IMR-90 (cell line): ENCODE data around the gene SMIM14. TPM values are rescaled to one million over a fixed set of nuclear protein-coding genes. Genes with fewer than 3 reads are reported as not detected.
A peak's percentile ranks its signal among the peaks of the same experiment; 100 is the strongest.

Experiments used
- ATAC-seq: fragments of 200-7000 bp; cut with Tn5 transposase; 2 replicates; pipeline ENCODE4 v1.9.1; 2020; ENCODE audit warnings: low read depth, mild to moderate bottlenecking, moderate library complexity
- BruUV-seq: library from RNA; stranded (reverse); fragments of 400-500 nt; replicated peaks from 2 replicates; lab custom pipeline; 2021; lab: Mats Ljungman, UMichigan
- CTCF ChIA-PET: fragments of 300-600 bp; formaldehyde crosslinking; extraction: SDS; loops from one replicate; lab custom pipeline; 2021; ENCODE audit warnings: antibody characterized with exemption; lab: Yijun Ruan, JAX
- POLR2A ChIA-PET: fragments of 300-600 bp; sonication (Branson Sonifier 250); formaldehyde crosslinking; loops from one replicate; lab custom pipeline; 2022; ENCODE audit warnings: antibody characterized with exemption; ENCODE audit not compliant: unreplicated experiment; lab: Charles Lee
- DNase-seq: peaks from one replicate; pipeline ENCODE4 v3.0.0; 2013
- H2AFZ ChIP-seq: replicated peaks from 2 replicates; pipeline ENCODE3; 2013; ENCODE audit warnings: low read length, mild to moderate bottlenecking; ENCODE audit not compliant: poor library complexity
- H2AK5ac ChIP-seq: 2 replicates; pipeline ENCODE4 v1.6.1; 2013; ENCODE audit warnings: low read depth, low read length, inconsistent platforms
- H2AK9ac ChIP-seq: replicated peaks from 2 replicates; pipeline ENCODE3; 2013; ENCODE audit warnings: mild to moderate bottlenecking, low read depth, low read length, moderate library complexity; ENCODE audit not compliant: poor library complexity
- H2BK120ac ChIP-seq: 2 replicates; pipeline ENCODE4 v1.6.1; 2013; ENCODE audit warnings: low read depth, low read length, inconsistent platforms
- H2BK15ac ChIP-seq: 3 replicates; pipeline ENCODE4 v1.6.1; 2013; ENCODE audit warnings: low read depth, low read length, inconsistent platforms
- H2BK20ac ChIP-seq: 2 replicates; pipeline ENCODE4 v1.6.1; 2013; ENCODE audit warnings: low read depth, mild to moderate bottlenecking, inconsistent platforms, low read length, moderate library complexity
- H2BK5ac ChIP-seq: 2 replicates; pipeline ENCODE4 v1.6.1; 2013; ENCODE audit warnings: mild to moderate bottlenecking, low read depth, low read length, inconsistent platforms; ENCODE audit not compliant: poor library complexity, severe bottlenecking
- H3K14ac ChIP-seq: replicated peaks from 2 replicates; pipeline ENCODE4 v1.6.1; 2013; ENCODE audit warnings: low read depth, low read length, inconsistent platforms
- H3K18ac ChIP-seq: 2 replicates; pipeline ENCODE4 v1.6.1; 2013; ENCODE audit warnings: low read depth, low read length, control low read depth
- H3K23ac ChIP-seq: 2 replicates; pipeline ENCODE4 v1.6.1; 2013; ENCODE audit warnings: low read depth, low read length, inconsistent platforms
- H3K27ac ChIP-seq: 2 replicates; pipeline ENCODE4 v1.5.1; 2013; ENCODE audit warnings: mild to moderate bottlenecking, control low read depth, low read length; ENCODE audit not compliant: insufficient read depth
- H3K27me3 ChIP-seq: 2 replicates; pipeline ENCODE4 v1.6.1; 2013; ENCODE audit warnings: low read length; ENCODE audit not compliant: control insufficient read depth, insufficient read depth
- H3K36me3 ChIP-seq: 2 replicates; pipeline ENCODE4 v1.6.1; 2013; ENCODE audit warnings: low read length, mixed read lengths; ENCODE audit not compliant: control insufficient read depth, insufficient read depth
- H3K4ac ChIP-seq: 2 replicates; pipeline ENCODE4 v1.6.1; 2013; ENCODE audit warnings: low read depth, low read length, inconsistent platforms
- H3K4me1 ChIP-seq: 2 replicates; pipeline ENCODE4 v1.6.1; 2013; ENCODE audit warnings: low read length, mixed read lengths; ENCODE audit not compliant: control insufficient read depth, insufficient read depth
- H3K4me2 ChIP-seq: 2 replicates; pipeline ENCODE4 v1.6.1; 2013; ENCODE audit warnings: low read depth, mild to moderate bottlenecking, control low read depth, low read length, moderate library complexity
- H3K4me3 ChIP-seq: 2 replicates; pipeline ENCODE4 v1.5.1; 2013; ENCODE audit warnings: low read depth, mild to moderate bottlenecking, control low read depth, low read length, moderate library complexity; ENCODE audit not compliant: insufficient read depth
- H3K56ac ChIP-seq: 2 replicates; pipeline ENCODE4 v1.6.1; 2013; ENCODE audit warnings: low read length, inconsistent platforms; ENCODE audit not compliant: insufficient read depth; ENCODE audit errors: extremely low read depth
- H3K79me1 ChIP-seq, 2 experiments: 2 replicates each; pipeline ENCODE4 v1.6.1; 2013; ENCODE audit warnings: low read length in 2 of 2, inconsistent platforms in 1 of 2, low read depth in 1 of 2
- H3K9ac ChIP-seq: 2 replicates; pipeline ENCODE4 v1.6.1; 2013; ENCODE audit warnings: low read depth, low read length, control low read depth
- H3K9me1 ChIP-seq: 2 replicates; pipeline ENCODE4 v1.6.1; 2013; ENCODE audit warnings: low read length, inconsistent platforms; ENCODE audit not compliant: insufficient read depth
- H3K9me3 ChIP-seq: 2 replicates; pipeline ENCODE4 v1.6.1; 2013; ENCODE audit warnings: low read length; ENCODE audit not compliant: control insufficient read depth, insufficient read depth
- H4K20me1 ChIP-seq: 2 replicates; pipeline ENCODE4 v1.6.1; 2013; ENCODE audit warnings: low read length, inconsistent platforms; ENCODE audit not compliant: insufficient read depth
- H4K5ac ChIP-seq: 2 replicates; pipeline ENCODE4 v1.6.1; 2013; ENCODE audit warnings: mild to moderate bottlenecking, low read depth, low read length, control low read depth
- H4K8ac ChIP-seq, 2 experiments: 2 replicates each; pipeline ENCODE4 v1.6.1; 2013; ENCODE audit warnings: low read depth in 2 of 2, low read length in 2 of 2, control low read depth in 1 of 2, inconsistent platforms in 1 of 2
- H4K91ac ChIP-seq: 2 replicates; pipeline ENCODE4 v1.6.1; 2013; ENCODE audit warnings: low read depth, low read length, inconsistent platforms; ENCODE audit not compliant: insufficient read depth
- BHLHE40 ChIP-seq: fragments of 150-350 bp; IDR thresholded peaks from 2 replicates; pipeline ENCODE4 v1.6.1; 2016; ENCODE audit warnings: mild to moderate bottlenecking, low read depth, low read length
- CEBPB ChIP-seq: IDR thresholded peaks from 2 replicates; pipeline ENCODE4 v1.6.1; 2012; ENCODE audit warnings: low read depth, low read length, improper control_type of control experiment
- CHD1 ChIP-seq: IDR thresholded peaks from 2 replicates; pipeline ENCODE4 v1.6.1; 2012; ENCODE audit warnings: low read depth, low read length, improper control_type of control experiment
- CTCF ChIP-seq: conservative IDR thresholded peaks from 2 replicates; pipeline ENCODE4 v1.5.1; 2012; ENCODE audit warnings: mild to moderate bottlenecking, low read depth, low read length, improper control_type of control experiment
- ELK1 ChIP-seq: fragments of 150-350 bp; IDR thresholded peaks from 2 replicates; pipeline ENCODE4 v1.6.1; 2016; ENCODE audit warnings: low read depth, mild to moderate bottlenecking, low read length, moderate library complexity, borderline replicate concordance
- POLR2A ChIP-seq: IDR thresholded peaks from 2 replicates; pipeline ENCODE4 v1.6.1; 2012; ENCODE audit warnings: mild to moderate bottlenecking, low read depth, low read length
- RFX5 ChIP-seq: IDR thresholded peaks from 2 replicates; pipeline ENCODE4 v1.8.0; 2012; ENCODE audit warnings: low read depth, mild to moderate bottlenecking, low read length, moderate library complexity
- USF2 ChIP-seq: fragments of 150-350 bp; IDR thresholded peaks from 2 replicates; pipeline ENCODE4 v1.6.1; 2017; ENCODE audit warnings: mild to moderate bottlenecking, antibody characterized with exemption, low read length, low read depth
- WGBS, 2 experiments: methylation state at CpG; one replicate each; pipeline versions ENCODE4 v1.1.5 to v1.1.7; 2013; ENCODE audit warnings: missing lambda C conversion rate in 2 of 2; ENCODE audit not compliant: insufficient read length in 1 of 2; ENCODE audit errors: extremely low coverage in 2 of 2; 5-methylcytosine and 5-hydroxymethylcytosine counted together
- dilution Hi-C: fragments of 300-500 bp; cut with HindIII; formaldehyde crosslinking; loops from one replicate; pipeline ENCODE4 v1.14.3; 2018; ENCODE audit warnings: low sequenced_read_pairs; ENCODE audit not compliant: unreplicated experiment
- in situ Hi-C: fragments of 300-500 bp; cut with MboI; formaldehyde crosslinking; loops from 3 replicates; pipeline ENCODE4 v1.14.3; 2019; ENCODE audit warnings: low sequenced_read_pairs, inconsistent platforms, mixed read lengths
- intact Hi-C: fragments of 100-400 bp; cut with micrococcal nuclease; formaldehyde crosslinking; loops from 2 replicates; pipeline ENCODE4 v1.10.0; 2022
- polyA plus RNA-seq, 3 experiments: library from polyadenylated mRNA; depleted of rRNA; stranded (reverse); fragments of >200 nt; gene quantifications; 2 replicates each; pipeline ENCODE4 v1.2.3, GENCODE V29; 2012; ENCODE audit warnings: low replicate concordance in 1 of 3
- total RNA-seq: library from RNA; depleted of rRNA; stranded (reverse); fragments of >200 nt; gene quantifications from 2 replicates; pipeline ENCODE4 v1.2.3, GENCODE V29; 2012

The SMIM14 gene
- total and polyA plus RNA-seq, 2 of the 4 experiments (the other 2 are of a cell fraction): 15.6 to 20.9 TPM

- TF ChIP-seq USF2 (no peak), BHLHE40 (no peak), POLR2A (no peak), ELK1 (no peak), CTCF (0 out of 2 replicates have a peak, but pooled peaks have one; percentile 11), CEBPB (no peak), CHD1 (no peak), RFX5 (no peak)
- intact Hi-C loops: no loop called here
- H3K4me3 ChIP-seq: peak overlapping the region; percentile 87
- H3K4ac ChIP-seq: 0 out of 2 replicates have a peak overlapping the region, but pooled peaks have one; percentile 19
- CTCF ChIA-PET: no interaction called here
- no peak overlapping the region for H2BK15ac ChIP-seq
- BruUV-seq: no TSS peak
- peak overlapping the region; percentile 96 for H3K4me2 ChIP-seq
- no peak overlapping the region; the same call in 1 of the 2 replicates for H3K18ac ChIP-seq
- H4K5ac ChIP-seq: no peak overlapping the region
- no peaks in the 10 kb centered on the region for H3K36me3 ChIP-seq
- in situ Hi-C loops: loop anchor here (10.0 kb wide), 1 partner anchor 112 kb away; the partner anchor contains the start of gene UGDH
- peak overlapping the region; percentile 73 for H2BK5ac ChIP-seq
- H3K79me1 ChIP-seq: peaks cover 2 to 34% of the 10 kb centered on the region in 2 experiments; a peak in 3 of 4 replicates
- no peaks in the 10 kb centered on the region for H3K27me3 ChIP-seq
- no peak overlapping the region; a peak in 3 of 4 replicates for H4K8ac ChIP-seq
- H3K4me1 ChIP-seq: no peaks in the 10 kb centered on the region; the same call in 1 of the 2 replicates
- H2AK9ac ChIP-seq: no peak overlapping the region
- no peak overlapping the region for H2AFZ ChIP-seq
- no peak overlapping the region for H4K91ac ChIP-seq
- WGBS, 2 experiments: no CpG with 5 or more reads among the region's 6 CpGs
- peak overlapping the region; percentile 98 for H3K9ac ChIP-seq
- POLR2A ChIA-PET: no interaction called here
- no peaks in the 10 kb centered on the region for H4K20me1 ChIP-seq
- no peak overlapping the region for H2AK5ac ChIP-seq
- H3K9me1 ChIP-seq: no peaks in the 10 kb centered on the region
- H3K23ac ChIP-seq: peak overlapping the region; percentile 41; the same call in 1 of the 2 replicates
- H3K27ac ChIP-seq: peak overlapping the region; percentile 85; the same call in 1 of the 2 replicates
- H2BK120ac ChIP-seq: no peak overlapping the region
- peak; percentile 31 for DNase-seq
- H3K14ac ChIP-seq: 0 out of 2 replicates have a peak overlapping the region, but pooled peaks have one; percentile 64
- no peaks in the 10 kb centered on the region for H3K9me3 ChIP-seq
- ATAC-seq: no peak
- H3K56ac ChIP-seq: no peak overlapping the region
- dilution Hi-C loops: no loop called here
- H2BK20ac ChIP-seq: 0 out of 2 replicates have a peak overlapping the region, but pooled peaks have one; percentile 37
Measured at GRCh38 chr4:39636531-39637184, 2.0 kb downstream of the SMIM14 start.
